KG1 (cell line): Measurements from ENCODE around the gene CAPN8.

Experiments used
- DNase-seq: peaks from one replicate; lab custom pipeline; 2025; lab: John Stamatoyannopoulos, UW

CAPN8 gene

DNA sequence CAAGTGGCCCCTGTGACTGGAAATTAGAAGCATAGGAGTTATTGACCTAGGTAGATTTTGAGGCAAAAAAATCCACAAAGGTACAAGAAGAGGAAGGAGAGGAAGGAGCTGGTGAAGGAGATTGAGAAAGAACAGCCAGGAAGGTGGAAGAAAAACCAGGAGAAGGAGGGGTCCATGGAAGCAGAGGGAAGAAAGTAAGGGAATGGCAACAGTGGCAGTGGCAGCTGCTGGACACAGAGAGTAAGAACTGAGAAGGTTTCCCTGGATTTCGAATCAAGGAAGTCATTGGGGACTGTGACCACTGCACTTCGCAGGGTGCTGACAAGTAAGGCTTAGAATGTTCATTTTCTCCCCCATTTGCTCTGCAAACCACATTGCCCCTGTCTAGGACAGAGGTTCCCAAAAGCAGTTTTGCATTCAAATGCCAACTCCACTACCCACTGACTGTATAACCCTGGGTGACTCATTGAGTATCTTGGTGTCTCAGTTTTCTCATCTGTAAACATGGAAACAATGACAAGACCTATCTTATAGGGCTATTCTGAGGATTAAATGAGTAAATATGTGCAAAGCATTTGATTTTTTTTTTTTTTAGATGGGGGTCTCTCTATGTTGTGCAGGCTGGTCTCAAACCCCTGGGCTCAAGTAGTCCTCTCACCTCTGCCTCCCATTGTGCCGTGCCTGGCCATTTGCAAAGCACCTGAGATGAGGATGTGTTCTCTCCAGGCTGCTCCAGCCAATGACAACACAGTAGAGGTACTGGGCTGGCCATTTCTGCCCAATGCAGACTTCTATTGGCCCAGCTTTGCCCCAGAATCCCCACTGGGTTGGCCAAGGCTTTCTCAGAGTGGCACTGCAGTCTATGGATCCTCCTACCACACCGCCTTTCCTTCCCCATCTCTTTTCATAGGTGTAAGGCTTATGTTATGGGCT lies 37.5 kb upstream of the CAPN8 start:
- no peak for DNase-seq

DNA sequence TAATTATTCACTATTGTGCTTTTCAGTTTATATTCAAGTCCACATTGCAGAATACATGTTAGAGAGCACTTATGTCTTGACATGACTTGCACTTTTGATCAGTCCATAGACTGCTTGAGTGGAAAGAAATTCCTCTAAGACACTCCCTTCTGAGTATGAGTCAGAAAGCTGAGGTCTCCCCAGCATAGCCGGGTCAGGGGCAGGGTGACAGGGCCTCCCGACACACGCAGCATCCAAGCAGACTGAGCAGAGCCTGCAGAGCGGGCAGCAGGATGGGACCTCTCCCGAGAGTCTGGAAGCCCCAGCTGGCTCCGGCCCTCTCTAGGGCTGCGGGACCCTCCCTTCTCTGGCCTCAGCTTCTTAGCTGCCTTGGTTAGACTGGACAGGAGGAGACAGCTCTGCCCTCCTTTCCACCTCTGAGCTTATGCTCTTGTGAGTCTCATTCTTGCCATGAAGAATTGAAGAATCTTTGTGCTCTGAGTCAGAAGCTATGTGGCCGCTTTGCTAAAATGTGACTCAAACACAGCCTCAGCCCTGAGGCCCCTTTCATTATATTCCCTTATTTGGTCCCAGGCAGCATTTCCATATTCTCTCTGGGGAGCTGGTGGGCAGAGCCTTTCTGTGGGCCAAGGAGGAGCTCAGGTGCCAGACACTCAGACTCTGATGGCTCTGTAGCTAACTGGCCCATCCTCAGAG lies 35.6 kb upstream of the CAPN8 start:
- no peak for DNase-seq

DNA sequence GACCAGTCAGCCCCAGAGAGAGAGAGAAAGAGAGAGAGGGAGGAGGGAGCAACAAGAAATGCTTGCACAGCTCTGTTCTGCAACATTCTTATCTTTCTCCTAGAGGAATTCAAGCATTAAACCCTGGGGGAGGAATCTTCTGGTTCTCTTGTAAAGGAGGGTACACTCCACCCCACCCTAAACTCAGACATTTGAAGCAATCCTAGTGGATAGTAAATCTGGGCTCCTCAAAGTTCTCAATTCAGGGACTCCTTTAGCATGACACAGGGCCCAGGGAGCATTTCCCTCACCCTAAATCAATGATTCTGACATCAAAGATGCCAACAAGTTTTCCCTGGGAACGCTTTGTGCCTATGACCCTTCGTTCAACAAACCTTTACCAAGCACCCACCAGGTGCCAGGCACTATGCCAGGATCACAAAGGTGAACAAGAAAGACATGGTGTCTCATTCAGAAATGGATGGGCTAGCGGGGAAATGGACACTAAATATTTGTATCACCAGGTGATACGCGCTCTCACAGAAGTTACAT lies 35.0 kb upstream of the CAPN8 start:
- DNase-seq: no peak

DNA sequence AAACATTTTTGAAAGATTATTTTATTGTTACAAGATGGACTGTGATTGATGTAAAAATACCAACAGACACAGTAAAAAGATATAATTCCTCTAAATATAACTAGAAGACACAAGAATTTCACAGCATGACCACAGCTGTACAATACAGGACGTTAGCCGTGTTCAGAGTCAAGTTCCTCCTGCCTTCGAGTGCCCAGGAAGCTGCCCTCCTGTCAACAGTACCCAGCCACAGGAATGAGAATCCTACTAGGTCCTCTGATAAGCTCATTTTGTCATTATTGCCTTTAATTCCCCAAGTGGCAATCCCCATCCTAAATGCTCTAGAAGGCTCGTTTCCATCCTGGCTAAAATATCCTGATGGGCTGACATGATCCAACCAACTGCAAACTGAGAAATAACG lies 30.4 kb upstream of the CAPN8 start:
- no peak for DNase-seq

DNA sequence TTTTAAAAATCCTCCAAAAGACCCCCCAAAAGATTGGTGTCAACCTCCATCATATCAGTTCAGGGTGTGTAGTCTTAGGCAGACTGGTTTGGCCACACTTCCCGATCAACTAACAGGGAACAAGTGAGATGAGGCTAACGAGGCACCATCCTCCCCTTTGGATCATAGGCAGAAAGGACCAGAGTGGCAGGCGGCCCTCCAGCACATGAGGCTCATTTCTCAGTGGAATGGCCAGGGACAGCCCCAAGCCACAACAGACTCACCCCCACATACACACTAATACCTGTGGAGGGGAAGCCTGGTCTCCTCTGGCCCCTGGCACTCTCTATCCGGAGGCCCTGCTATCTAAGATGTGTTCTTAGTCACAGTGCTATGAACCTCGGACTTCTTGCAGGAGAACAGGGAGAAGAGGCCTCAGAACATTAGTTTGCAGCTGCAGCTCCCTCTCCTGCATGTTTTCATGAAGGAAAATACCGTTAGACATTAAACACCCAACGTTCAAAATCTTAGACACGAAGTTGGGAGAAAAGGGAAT lies 29.6 kb upstream of the CAPN8 start:
- DNase-seq: no peak

DNA sequence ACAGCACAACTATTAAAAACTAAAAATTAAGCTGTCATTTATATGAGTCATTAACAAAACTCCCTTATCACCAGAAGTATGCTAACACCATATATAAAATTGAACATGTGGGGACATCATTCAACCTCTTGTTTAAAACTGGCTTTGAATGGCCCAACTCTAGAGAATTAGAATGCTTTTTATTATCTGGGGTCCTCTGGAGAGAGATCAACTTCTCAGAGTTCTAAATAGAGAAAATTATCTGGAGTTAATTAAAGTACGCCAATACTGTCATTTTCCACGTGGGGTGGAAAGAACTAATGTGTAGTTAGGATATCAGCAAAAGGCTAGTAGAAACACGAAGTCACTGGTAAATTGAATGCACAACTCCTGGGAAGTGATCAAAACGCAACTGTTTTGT lies 25.6 kb upstream of the CAPN8 start:
- no peak for DNase-seq

DNA sequence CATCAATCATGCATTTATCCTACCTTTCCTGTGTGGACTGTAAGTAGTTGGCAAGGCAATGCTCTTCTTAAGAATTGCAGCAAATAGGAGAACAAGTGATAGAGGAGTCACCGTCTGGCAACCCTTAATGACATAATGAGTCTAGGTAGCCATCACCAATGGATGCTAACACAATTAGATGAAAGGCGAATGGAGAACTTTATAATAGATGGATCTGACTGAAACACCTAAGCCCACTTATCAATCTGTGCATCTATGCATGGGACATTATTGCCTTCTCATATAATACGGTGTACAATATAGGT lies 18.9 kb upstream of the CAPN8 start:
- no peak for DNase-seq

DNA sequence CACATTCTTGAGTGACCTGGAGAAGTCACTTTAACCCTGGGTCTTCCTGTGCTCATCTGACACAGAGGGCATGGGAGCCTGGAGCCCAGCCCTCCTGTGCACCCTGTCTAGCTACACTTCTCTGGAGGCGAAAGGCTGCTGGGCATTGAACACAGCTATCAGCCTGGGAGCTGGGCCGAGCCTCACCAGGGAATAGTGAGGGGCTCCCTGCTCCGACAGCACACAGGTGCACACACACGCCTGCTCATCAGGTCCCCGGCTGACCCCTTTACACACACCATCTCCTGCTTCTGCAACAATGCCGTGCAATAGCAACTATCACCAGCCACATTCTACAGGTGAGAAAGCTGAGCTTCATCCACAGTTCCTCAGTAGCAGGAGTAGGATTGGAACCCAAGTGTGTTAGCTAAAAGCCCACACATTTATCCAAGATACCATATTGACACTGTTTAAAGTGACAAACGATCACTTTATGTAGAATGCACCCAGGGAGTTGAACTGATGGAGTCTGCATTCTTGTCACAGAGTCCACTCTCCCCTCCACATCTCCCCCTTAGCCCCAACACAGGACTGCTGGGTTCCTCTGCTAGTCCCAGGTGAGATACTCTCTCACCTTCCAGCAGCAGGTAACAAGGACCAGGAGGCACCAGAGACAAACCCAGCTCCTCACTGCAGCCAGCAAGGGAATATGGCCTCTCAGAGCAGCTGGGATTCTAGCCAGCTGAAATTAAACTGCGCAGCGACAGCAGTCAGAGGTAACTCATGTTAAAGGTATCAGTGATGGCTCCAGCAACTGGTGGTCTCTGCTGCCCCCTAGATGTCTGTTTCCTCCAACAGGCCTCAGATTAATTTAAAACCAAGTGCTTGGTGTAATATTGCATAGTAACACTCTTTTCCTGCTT lies 18.3 kb upstream of the CAPN8 start:
- peak; percentile 6 for DNase-seq

DNA sequence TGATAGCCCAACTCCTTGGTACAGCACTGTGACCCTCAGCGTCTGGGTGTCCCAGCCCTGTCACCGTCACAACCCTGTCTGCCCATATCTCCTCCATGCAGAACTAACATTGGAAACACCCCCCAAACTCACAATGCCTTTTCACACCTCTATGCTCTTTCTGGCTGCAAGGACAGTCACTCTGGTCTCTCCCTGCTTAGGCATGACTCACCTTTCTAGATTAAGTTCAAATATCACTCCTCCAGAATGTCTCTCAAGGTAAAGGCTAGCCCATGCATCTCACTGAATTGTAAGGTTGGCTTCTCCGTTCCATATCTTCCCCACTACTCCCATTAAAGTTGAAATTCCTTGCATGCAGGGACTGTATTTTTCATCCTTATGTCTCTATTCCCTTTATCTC lies 17.0 kb upstream of the CAPN8 start:
- no peak for DNase-seq

DNA sequence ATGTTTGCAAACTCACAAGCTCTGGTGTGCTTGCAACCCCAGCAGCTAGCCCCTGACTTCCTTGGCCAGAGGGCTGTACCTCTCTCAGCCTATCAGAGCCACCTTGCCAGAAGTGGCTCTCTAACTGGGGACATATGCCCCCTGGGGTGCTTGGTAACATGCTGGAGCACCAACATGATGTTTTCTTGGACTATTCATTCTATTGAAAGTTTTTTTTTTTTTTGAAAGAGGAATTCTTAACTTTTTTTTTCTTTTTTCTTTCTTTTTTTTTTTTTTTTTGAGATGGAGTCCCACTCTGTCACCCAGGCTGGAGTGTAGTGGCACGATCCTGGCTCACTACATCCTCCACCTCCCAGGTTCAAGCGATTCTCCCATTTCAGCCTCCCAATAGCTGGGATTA lies 14.7 kb upstream of the CAPN8 start:
- DNase-seq: no peak

DNA sequence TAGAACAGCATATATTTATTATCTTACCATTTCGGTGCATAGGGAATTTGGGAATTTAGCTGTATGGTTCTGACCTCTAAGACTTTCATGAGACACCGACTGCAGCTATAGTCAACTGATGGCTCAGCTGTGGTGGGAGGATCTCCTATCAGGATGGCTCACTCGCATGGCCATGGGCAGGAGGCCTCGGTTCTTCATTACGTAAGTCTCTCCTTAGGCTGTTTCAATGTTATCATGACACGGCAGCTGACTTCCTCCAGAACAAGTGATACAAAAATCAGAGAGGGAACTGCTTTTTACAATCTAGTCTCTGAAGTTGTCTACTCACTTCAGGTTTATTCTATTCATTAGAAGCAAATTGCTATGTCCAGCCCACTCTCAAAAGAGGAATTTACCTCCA lies 13.3 kb upstream of the CAPN8 start:
- DNase-seq: no peak

DNA sequence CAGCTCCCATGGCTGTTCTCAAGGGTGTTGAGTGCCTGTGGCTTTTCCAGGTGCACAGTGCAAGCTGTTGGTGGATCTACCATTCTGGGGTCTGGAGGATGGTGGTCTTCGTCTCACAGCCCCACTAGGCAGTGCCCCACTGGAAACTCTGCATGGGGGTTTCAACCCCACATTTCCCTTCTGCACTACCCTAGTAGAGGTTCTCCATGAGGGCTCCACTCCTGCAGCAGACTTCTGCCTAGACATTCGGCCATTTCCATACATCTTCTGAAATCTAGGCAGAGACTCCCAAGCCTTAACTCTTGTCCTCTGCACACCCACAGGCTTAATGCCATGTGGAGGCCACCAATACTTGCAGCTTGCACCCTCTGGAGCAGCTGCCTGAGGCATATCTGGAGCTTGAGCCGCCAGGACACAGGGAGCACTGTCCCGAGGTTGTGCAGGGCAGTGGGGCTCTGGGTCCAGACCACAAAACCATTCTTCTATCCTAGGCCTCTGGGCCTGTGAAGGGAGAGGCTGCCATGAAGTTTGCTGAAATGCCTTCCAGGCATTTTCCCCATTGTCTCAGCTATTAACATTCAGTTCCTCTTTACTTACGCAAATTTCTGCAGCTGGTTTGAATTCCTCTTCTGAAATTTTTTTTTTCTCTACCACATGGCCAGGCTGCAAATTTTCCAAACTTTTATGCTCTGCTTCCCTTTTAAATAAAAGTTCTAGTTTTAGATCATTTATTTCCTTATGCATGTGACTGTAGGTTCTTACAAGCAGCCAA lies 8.8 kb upstream of the CAPN8 start:
- DNase-seq: no peak

DNA sequence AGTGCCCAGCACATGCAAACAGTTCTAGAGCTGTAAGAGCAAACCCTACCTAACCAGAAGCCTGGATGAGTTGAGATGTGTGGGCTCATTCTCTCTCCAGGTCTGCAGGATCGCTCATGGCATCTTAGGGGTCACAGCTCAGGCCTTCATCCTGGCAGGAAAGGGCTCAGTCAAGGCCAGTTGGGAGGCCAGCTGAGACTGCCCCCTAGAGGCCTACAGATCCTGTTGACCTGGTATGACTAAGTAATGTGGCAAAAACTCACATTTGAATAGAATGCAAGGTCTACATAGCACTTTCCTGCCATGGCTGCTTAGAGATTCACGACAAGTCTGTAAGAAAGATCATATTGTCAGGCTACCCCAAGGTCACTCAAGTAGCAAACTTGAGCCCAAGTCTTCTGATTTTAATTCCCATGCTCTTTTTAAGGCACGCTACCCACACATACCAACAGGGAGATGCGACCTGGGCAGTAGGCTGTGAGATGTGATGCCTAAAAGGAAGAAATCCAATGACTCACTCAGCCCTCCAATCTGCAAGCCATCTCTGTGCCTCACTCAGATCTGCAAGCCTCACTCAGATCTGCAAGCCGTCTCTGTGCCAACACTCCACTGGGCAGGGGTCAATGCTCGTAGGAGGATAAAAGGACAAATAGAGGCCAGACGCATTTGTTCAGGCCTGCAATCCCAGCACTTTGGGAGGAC lies 5.1 kb upstream of the CAPN8 start:
- no peak for DNase-seq

DNA sequence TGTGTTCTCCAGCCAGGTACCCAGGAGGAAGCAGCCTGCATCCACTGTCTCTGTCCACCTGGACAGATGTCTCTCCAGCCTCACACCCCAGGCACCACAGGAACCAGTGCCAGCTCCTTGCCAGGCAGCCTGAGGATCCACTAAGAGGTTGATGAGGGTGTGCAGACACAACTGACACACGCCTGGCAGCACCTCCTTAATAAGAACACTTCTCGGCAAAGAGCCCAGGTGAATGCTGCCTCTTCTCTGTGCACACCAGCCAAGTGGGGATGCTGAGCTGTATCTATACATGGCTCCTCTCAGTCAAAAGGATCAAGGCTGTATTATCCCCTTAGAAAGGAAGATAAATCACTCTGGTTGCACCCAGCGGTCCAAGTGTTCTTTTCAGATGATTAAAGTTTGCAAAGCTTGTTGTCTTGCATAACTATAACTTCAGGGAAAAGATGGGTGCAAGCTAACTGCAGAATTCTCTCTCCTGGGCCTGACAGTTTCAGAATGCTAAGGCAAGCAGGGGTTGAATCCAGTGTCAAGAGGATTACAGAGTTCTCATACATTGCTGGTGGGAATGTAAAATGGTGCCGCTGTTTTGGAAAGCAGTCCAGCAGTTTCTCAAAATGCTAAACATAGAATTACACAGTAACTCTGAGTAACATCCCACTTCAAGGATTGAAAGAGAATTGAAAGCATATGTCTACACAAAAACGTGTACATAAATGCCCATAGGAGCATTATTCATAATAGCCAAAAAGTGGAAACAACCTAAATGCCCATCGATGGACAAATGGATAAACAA lies 3.7 kb upstream of the CAPN8 start:
- DNase-seq: no peak

DNA sequence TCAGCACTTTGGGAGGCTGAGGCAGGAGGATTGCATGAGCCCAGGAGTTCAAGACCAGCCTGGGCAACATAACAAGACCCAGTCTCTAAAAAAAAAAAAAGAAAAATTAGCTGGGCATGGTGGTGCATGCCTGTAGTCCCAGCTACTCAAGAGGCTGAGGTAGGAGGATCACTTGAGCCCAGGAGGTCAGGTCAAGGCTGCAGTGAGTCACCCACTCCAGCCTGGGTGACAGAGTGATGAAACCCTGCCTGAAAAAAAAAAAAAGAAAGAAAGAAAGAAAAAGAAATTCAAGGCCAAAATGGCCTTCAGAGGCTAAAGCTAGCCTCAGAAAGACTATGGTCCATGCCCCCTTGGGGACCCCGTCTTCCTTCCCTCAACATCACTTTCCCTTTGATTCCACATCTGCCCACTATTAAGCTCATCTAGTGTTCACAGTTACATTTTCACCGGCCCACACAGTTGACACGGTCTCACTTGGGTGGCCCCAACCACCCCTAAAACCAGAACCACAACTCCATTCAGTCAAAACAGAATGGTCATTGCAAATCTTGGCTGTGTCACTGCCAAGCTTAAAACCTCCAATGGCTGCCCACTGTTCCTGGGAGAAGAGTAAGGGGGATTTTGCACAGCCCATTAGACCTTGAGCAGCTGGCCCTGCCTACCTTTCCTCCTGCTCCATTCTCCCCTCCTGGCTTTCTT lies 2.1 kb upstream of the CAPN8 start:
- DNase-seq: no peak

DNA sequence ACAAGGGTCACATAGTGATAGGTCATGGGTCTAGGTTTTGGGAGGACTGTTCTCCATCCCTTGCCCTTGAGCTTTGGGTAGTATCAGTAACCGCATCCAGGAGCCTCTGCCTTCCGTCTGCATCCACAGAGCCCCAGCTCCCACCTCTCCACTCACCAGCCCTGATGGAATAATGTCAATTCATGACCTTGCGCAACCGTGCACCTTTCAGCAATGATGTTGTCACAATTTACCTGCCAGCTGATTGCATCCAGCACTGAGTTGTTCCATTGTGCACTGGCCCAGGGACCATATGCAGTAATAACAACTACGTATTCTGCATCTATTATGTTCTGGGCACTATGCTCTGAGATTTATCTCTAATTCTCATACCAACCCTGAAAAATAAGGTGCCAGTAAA lies 1.4 kb downstream of the CAPN8 start:
- DNase-seq: no peak

DNA sequence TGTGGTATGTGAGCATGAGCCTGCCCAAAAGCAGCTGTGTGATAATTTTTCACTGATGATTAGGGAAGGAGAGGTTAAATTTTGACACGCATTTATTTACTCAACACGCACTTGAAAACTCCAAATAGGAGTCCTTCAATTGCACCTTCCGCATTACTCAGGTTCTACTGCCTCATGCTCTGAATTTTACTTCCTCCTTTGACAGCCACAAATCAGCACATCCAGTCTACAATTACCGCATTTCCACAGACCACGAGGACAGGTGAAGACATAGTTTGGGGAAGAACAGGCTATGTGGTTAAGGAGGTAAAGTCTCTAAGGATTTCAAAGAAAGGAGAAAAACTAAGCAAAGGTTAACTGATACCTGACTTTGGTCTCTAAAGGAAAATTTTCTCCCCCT lies 2.6 kb downstream of the CAPN8 start:
- DNase-seq: no peak

DNA sequence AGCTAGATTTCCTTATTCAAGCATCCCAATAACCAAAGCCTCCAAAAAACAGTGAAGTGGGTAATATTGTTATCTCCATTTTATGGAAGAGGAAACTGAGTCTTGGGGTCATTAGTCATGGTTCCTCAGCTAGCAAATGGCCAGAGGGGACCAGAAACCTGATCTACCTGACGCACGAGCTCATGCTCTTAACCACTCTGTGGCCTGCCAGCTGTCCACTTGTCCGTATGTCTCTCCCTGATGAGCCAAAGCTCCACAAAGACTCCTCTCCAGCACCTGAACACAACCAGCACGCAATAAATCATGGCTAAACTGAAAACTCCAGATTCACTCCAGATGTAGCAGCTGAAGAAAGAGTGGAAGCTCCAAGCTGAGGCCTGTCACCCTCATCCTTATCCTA lies 5.8 kb downstream of the CAPN8 start:
- no peak for DNase-seq

DNA sequence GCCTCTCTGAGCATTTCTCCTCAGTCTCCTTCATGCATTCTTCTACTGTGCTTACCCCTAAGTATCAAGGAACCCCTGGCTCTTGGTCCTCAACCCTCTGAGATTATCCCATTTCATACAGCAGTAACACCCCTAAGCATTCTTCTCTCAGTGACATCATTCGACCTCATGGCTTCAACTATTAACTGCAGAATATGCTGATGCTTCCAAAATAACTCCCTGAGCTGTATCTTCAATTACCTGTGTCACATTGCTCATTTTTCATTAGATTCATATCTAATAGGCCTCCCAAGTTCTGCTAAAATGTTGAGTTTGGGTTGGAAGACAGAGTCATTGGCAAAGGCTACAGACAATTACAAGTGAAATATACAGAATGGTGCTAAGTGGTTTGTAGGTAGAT lies 7.5 kb downstream of the CAPN8 start:
- no peak for DNase-seq
